ENCODE measurements around the gene MMP24.
"Not testable (repeated sequence)": the region's sequence is repeated elsewhere in the genome, so short reads cannot be mapped to it uniquely, and the experiment has no call there.

The MMP24 gene

GRCh38 chr20:35311409-35311808 is 84.9 kb downstream of the MMP24 start:
- no peak for DNase-seq (ENCODE audit: low spot score)

GRCh38 chr20:35311822-35312221 is 85.3 kb downstream of the MMP24 start:
- DNase-seq (ENCODE audit: low spot score): no peak

GRCh38 chr20:35312318-35312717 is 85.8 kb downstream of the MMP24 start:
- no peak for DNase-seq (ENCODE audit: low spot score)

- DNase-seq (ENCODE audit: low spot score): no peak
These were observed 88.5 kb downstream of the MMP24 start for GRCh38 chr20:35314816-35315631.

GRCh38 chr20:35315632-35316020 is 89.1 kb downstream of the MMP24 start:
- not testable (repeated sequence) for DNase-seq (ENCODE audit: low spot score)

- DNase-seq (ENCODE audit: low spot score): no peak
These were observed 89.6 kb downstream of the MMP24 start for GRCh38 chr20:35316086-35316485.

- DNase-seq (ENCODE audit: low spot score): no peak
These were observed 91.1 kb downstream of the MMP24 start for GRCh38 chr20:35317416-35318210.

GRCh38 chr20:35318502-35319157 is 92.1 kb downstream of the MMP24 start:
- no peak for DNase-seq (ENCODE audit: low spot score)

- no peak for DNase-seq (ENCODE audit: low spot score)
These were observed 92.8 kb downstream of the MMP24 start for GRCh38 chr20:35319192-35319870.

GRCh38 chr20:35319871-35320197 is 93.3 kb downstream of the MMP24 start:
- DNase-seq (ENCODE audit: low spot score): no peak

GRCh38 chr20:35320396-35321126 is 94.1 kb downstream of the MMP24 start:
- no peak for DNase-seq (ENCODE audit: low spot score)

GRCh38 chr20:35325401-35325800 is 98.9 kb downstream of the MMP24 start:
- no peak for DNase-seq (ENCODE audit: low spot score)

- no peak for DNase-seq (ENCODE audit: low spot score)
These were observed 99.7 kb downstream of the MMP24 start for GRCh38 chr20:35326021-35326739.

All from D341Med (cell line).